Measurements from ENCODE around the gene CHN2.

- TF ChIP-seq TOX (CRISPR knock-in tag; IDR thresholded peaks at IDR 0.05; ENCODE audit: borderline replicate concordance) = no peak
- TF ChIP-seq TCF4 (CRISPR knock-in tag; IDR thresholded peaks at IDR 0.05; ENCODE audit: borderline replicate concordance) = no peak
- no peak for TF ChIP-seq ZFP30 (CRISPR knock-in tag; IDR thresholded peaks at IDR 0.05)
- no peak for TF ChIP-seq CSRNP3 (CRISPR knock-in tag; IDR thresholded peaks at IDR 0.05)
- TF ChIP-seq BACH2 (CRISPR knock-in tag; IDR thresholded peaks at IDR 0.05; ENCODE audit: borderline replicate concordance) = no peak
- no peak for TF ChIP-seq RARB (CRISPR knock-in tag; IDR thresholded peaks at IDR 0.05)
- TF ChIP-seq CREB5 (CRISPR knock-in tag; IDR thresholded peaks at IDR 0.05; ENCODE audit: low read depth) = no peak
- no peak for TF ChIP-seq ZFP3 (CRISPR knock-in tag; IDR thresholded peaks at IDR 0.05)
- TF ChIP-seq ZNF70 (CRISPR knock-in tag; IDR thresholded peaks at IDR 0.05) = no peak
- no peak for TF ChIP-seq PATZ1 (CRISPR knock-in tag; IDR thresholded peaks at IDR 0.05; ENCODE audit: borderline replicate concordance)
- no peak for TF ChIP-seq POU6F1 (CRISPR knock-in tag; IDR thresholded peaks at IDR 0.05; ENCODE audit: borderline replicate concordance, low read depth)
- TF ChIP-seq ZNF8 (CRISPR knock-in tag; IDR thresholded peaks at IDR 0.05) = no peak
These were observed 235.8 kb downstream of the CHN2 start for GRCh38 chr7:29430279-29430949.

All from SK-N-SH treated with all-trans-retinoic acid at 6 μM for 48 hours (cell line).